Parathyroid adenoma (tissue), 2 donors: ENCODE results near the gene SMIM20.

Source experiments
- H2AFZ ChIP-seq: fragments of 300-600 bp; sonication (generic); one replicate; pipeline ENCODE4 v1.7.0; 2017; ENCODE audit warnings: antibody characterized with exemption, mild to moderate bottlenecking
- H3K27ac ChIP-seq: fragments of 300-600 bp; sonication (generic); one replicate; pipeline ENCODE4 v1.7.0; 2017
- H3K27me3 ChIP-seq: fragments of 300-600 bp; sonication (generic); one replicate; pipeline ENCODE4 v1.7.0; 2017; ENCODE audit warnings: low read length; ENCODE audit not compliant: control insufficient read depth, insufficient read depth
- H3K36me3 ChIP-seq: fragments of 300-600 bp; sonication (generic); one replicate; pipeline ENCODE4 v1.7.0; 2017; ENCODE audit warnings: low read length; ENCODE audit not compliant: control insufficient read depth, insufficient read depth
- H3K4me1 ChIP-seq: fragments of 300-600 bp; sonication (generic); one replicate; pipeline ENCODE4 v1.7.0; 2017; ENCODE audit warnings: control low read depth
- H3K4me2 ChIP-seq: fragments of 300-600 bp; sonication (generic); one replicate; pipeline ENCODE4 v1.7.0; 2017; ENCODE audit warnings: low read length
- H3K4me3 ChIP-seq: fragments of 300-600 bp; sonication (generic); one replicate; pipeline ENCODE4 v1.7.0; 2017; ENCODE audit warnings: low read depth, low read length
- H3K79me2 ChIP-seq: fragments of 300-600 bp; sonication (generic); one replicate; pipeline ENCODE4 v1.7.0; 2017; ENCODE audit warnings: control low read depth
- H3K9ac ChIP-seq: fragments of 300-600 bp; sonication (generic); one replicate; pipeline ENCODE4 v1.7.0; 2017; ENCODE audit warnings: mild to moderate bottlenecking
- H3K9me3 ChIP-seq: fragments of 300-600 bp; sonication (generic); one replicate; pipeline ENCODE4 v1.7.0; 2017; ENCODE audit warnings: low read length; ENCODE audit not compliant: control insufficient read depth
- TF ChIP-seq, protein P1 (sequence below): fragments of 300-600 bp; sonication (generic); IDR thresholded peaks from one replicate; pipeline ENCODE4 v1.7.0; 2017; ENCODE audit warnings: antibody characterized with exemption, mild to moderate bottlenecking
- donor health status: primary hyperparathyroidism.

Gene SMIM20

DNA sequence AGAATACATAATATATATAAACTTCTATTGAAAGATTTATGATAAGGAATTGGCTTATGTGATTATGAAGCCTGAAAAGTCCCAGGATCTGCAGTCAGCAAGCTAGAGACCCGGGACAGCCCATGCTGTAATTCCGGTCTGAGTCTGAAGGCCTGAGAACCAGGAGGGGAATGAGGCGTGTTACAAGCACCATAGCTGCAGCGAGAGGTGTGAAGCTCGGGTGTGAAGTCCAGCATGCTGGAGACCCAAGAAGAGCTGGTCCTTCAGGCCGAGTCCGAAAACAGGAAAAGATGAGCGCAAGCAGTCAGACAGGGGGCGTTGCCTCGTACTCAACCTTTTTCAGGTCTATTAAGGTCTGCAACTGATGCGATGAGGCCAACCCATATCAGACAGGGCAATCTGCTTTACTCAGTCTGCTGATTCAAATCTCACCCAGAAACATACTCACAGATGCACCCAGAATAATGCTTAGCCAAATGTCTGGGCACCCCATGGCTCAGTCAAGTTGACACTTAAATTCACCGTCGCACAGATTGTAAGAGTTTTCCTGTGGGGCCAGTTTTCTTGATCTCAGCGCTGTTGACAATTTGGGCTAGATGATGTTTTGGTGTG, 40.4 kb downstream of the SMIM20 start:
- Histone ChIP-seq H3K9ac (no peak overlapping the region), H3K4me2 (no peak overlapping the region), H2AFZ (no peak overlapping the region), H3K79me2 (no peaks in the 10 kb centered on the region), H3K4me3 (no peak overlapping the region), H3K27me3 (no peaks in the 10 kb centered on the region), H3K27ac (no peak overlapping the region), H3K36me3 (no peaks in the 10 kb centered on the region), H3K9me3 (no peaks in the 10 kb centered on the region), H3K4me1 (no peaks in the 10 kb centered on the region)
- TF ChIP-seq, protein P1, sequence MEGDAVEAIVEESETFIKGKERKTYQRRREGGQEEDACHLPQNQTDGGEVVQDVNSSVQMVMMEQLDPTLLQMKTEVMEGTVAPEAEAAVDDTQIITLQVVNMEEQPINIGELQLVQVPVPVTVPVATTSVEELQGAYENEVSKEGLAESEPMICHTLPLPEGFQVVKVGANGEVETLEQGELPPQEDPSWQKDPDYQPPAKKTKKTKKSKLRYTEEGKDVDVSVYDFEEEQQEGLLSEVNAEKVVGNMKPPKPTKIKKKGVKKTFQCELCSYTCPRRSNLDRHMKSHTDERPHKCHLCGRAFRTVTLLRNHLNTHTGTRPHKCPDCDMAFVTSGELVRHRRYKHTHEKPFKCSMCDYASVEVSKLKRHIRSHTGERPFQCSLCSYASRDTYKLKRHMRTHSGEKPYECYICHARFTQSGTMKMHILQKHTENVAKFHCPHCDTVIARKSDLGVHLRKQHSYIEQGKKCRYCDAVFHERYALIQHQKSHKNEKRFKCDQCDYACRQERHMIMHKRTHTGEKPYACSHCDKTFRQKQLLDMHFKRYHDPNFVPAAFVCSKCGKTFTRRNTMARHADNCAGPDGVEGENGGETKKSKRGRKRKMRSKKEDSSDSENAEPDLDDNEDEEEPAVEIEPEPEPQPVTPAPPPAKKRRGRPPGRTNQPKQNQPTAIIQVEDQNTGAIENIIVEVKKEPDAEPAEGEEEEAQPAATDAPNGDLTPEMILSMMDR: no peak

DNA sequence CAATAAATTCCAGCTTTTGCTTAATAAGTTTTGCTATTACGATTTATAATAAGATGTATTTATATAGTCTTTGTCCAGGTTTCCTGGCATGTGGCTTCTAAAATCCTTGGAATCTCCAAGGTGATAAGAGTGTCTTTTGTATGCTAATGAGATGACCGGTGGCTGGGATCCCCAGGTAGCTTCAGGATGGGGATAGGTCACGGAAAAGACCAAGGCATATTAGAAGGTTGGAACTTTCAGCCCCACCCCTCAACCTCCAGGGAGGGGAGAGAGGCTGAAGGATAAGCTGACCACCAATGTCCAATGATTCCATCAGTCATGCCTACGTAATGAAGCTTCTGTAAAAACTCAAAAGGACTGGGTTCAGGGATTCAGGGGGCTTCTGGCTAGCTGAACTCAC, 41.7 kb downstream of the SMIM20 start:
- Histone ChIP-seq H3K9ac (no peak overlapping the region), H2AFZ (no peak overlapping the region), H3K4me3 (no peak overlapping the region), H3K27ac (no peak overlapping the region), H3K4me1 (no peaks in the 10 kb centered on the region), H3K79me2 (no peaks in the 10 kb centered on the region), H3K36me3 (no peaks in the 10 kb centered on the region), H3K27me3 (no peaks in the 10 kb centered on the region), H3K4me2 (no peak overlapping the region), H3K9me3 (no peaks in the 10 kb centered on the region)
- TF ChIP-seq, protein P1: no peak

DNA sequence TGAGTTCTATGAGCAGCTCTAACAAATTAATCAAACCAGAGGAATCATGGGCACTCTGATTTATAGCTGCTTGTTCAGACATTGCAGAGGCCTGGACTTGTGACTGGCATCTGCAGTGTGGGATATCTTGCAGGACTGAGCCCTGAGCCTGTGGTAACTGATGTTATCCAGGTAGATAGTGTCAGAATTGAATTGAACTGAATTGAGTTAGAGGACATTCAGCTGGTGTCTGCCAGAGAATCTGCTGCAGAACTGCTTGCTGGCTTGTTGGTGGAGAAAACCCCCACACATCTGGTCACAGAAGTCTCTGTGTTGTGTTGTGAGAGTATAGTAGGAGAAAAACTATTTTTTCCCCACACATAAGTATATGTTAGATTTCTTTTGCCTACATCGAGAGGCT, 42.2 kb downstream of the SMIM20 start:
- no peak overlapping the region for H3K4me3 ChIP-seq
- no peak overlapping the region for H3K9ac ChIP-seq
- no peak overlapping the region for H3K27ac ChIP-seq
- TF ChIP-seq, protein P1: no peak
- no peaks in the 10 kb centered on the region for H3K79me2 ChIP-seq
- no peaks in the 10 kb centered on the region for H3K36me3 ChIP-seq
- H3K4me1 ChIP-seq: no peaks in the 10 kb centered on the region
- H3K4me2 ChIP-seq: no peak overlapping the region
- no peak overlapping the region for H2AFZ ChIP-seq
- H3K9me3 ChIP-seq: no peaks in the 10 kb centered on the region
- no peaks in the 10 kb centered on the region for H3K27me3 ChIP-seq

DNA sequence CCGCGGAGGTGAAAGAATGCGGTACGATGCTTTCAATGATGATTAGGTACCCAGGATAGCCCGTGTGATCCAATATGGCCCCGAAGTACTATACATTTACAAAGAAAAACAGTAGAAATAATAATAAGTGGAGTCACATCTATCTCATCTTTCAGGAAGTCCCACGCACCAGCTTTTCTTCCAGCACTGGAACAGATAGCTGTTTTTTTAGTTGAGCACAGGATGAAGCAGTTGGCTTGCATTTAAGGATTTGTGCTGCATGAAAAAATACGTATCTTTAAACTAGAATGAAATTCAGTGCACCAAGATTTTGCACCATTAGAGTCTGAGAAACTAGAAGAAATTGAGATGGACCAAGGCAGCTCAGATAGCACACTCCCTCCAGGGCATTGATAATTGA, 44.1 kb downstream of the SMIM20 start:
- H2AFZ ChIP-seq: no peak overlapping the region
- H3K36me3 ChIP-seq: no peaks in the 10 kb centered on the region

DNA sequence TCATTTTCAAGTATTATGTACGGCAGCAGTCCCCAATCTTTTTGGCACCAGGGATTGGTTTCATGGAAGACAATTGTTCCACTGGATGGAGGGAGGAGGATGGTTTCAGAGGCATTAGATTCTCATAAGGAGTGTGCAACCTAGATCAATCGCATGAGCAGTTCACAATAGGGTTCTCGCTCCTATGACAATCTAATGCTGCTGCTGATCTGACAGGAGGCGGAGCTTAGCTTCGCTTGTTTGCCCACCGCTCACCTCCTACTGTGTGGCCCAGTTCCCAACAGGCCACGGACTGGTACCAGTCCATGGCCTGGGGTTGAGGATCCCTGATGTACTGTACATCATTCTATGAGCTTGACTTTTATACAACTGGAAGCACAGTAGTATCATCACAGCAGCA, 48.4 kb downstream of the SMIM20 start:
- Histone ChIP-seq H3K9ac (no peak overlapping the region), H3K4me2 (no peak overlapping the region), H3K36me3 (no peaks in the 10 kb centered on the region), H3K79me2 (no peaks in the 10 kb centered on the region), H3K27me3 (no peaks in the 10 kb centered on the region), H3K27ac (no peak overlapping the region), H3K4me3 (no peak overlapping the region), H3K9me3 (no peaks in the 10 kb centered on the region), H3K4me1 (no peaks in the 10 kb centered on the region), H2AFZ (no peak overlapping the region)
- TF ChIP-seq, protein P1: no peak

More for the DNA sequence above, 44.1 kb downstream of the SMIM20 start:
- Histone ChIP-seq H3K79me2 (no peaks in the 10 kb centered on the region), H3K4me2 (no peak overlapping the region), H3K27ac (no peak overlapping the region), H3K4me3 (no peak overlapping the region), H3K9ac (no peak overlapping the region), H3K27me3 (no peaks in the 10 kb centered on the region), H3K9me3 (no peaks in the 10 kb centered on the region), H3K4me1 (no peaks in the 10 kb centered on the region)
- TF ChIP-seq, protein P1: no peak
